ENCODE measurements around the gene PPP2R2C. TPM values are rescaled to one million over a fixed set of nuclear protein-coding genes. Genes with fewer than 3 reads are reported as not detected.
A peak's percentile ranks its signal among the peaks of the same experiment; 100 is the strongest.

The PPP2R2C gene
- total and polyA plus RNA-seq, 2 experiments from 2014 or later = 1.3 to 9.2 TPM

DNA sequence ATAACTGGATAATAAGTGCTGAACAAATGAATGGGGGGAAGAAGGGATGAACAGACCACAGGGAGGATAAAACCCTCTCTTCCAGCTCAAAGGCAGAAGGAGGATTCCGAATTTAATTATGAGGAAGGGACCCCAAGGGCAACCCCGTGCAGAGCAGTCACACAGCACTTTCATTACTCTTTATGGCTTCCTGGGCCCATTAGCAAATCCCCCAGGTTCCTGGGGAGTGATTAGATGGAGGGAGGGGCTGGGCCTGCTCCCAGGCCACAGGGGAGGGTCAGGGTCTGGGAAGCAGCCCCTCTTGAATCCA is 67.1 kb downstream of the PPP2R2C start:
- Mint-ChIP-seq H3K4me1 (peaks cover 30% of the 10 kb centered on the region), H3K4me3 (no peak overlapping the region), H3K27me3 (ENCODE audit: insufficient read depth, low read depth, poor library complexity) (peaks cover 27% of the 10 kb centered on the region), H3K27ac (no peak overlapping the region), H3K9me3 (no peaks in the 10 kb centered on the region), H3K36me3 (ENCODE audit: low read depth) (no peaks in the 10 kb centered on the region; the same call in 2 of the 3 replicates)
- Histone ChIP-seq H2AFZ (no peak overlapping the region), H3K27ac (ENCODE audit: low read depth) (no peak overlapping the region), H3F3A (replicated peaks; ENCODE audit: low read depth) (no peaks in the 10 kb centered on the region), H3K79me2 (replicated peaks; ENCODE audit: insufficient read depth) (no peaks in the 10 kb centered on the region), H4K20me1 (replicated peaks; ENCODE audit: insufficient read depth) (no peaks in the 10 kb centered on the region), H3K4me3 (no peak overlapping the region), H3K9me2 (ENCODE audit: insufficient read depth) (no peaks in the 10 kb centered on the region), H3K27me3 (ENCODE audit: insufficient read depth) (no peaks in the 10 kb centered on the region), H3K4me2 (0 out of 2 replicates have a peak overlapping the region, but pooled peaks have one; percentile 10), H3K36me3 (ENCODE audit: insufficient read depth) (no peaks in the 10 kb centered on the region), H3K4me1 (ENCODE audit: insufficient read depth) (peaks cover 9% of the 10 kb centered on the region)
- TF ChIP-seq JUNB (IDR thresholded peaks at IDR 0.05; ENCODE audit: unreplicated experiment) (no peak), POLR2AphosphoS5 (IDR thresholded peaks at IDR 0.05; ENCODE audit: low read depth) (no peak)
- no peak for DNase-seq (ENCODE audit: low spot score)
- peak; percentile 9; the same call in 2 of the 3 replicates for ATAC-seq

GRCh38 chr4:6404611-6405396 is 67.6 kb downstream of the PPP2R2C start:
- 0 out of 2 replicates have a peak overlapping the region, but pooled peaks have one; percentile 10 for H3K4me2 ChIP-seq
- no peaks in the 10 kb centered on the region for H3F3A ChIP-seq (replicated peaks; ENCODE audit: low read depth)
- no peaks in the 10 kb centered on the region for H3K36me3 ChIP-seq (ENCODE audit: insufficient read depth)
- H2AFZ ChIP-seq = no peak overlapping the region
- DNase-seq (ENCODE audit: low spot score) (peak; percentile 32), ATAC-seq (peak; percentile 49)
- Mint-ChIP-seq H3K9me3 (no peaks in the 10 kb centered on the region), H3K27ac (no peak overlapping the region), H3K27me3 (ENCODE audit: insufficient read depth, low read depth, poor library complexity) (peaks cover 27% of the 10 kb centered on the region), H3K36me3 (ENCODE audit: low read depth) (no peaks in the 10 kb centered on the region; the same call in 2 of the 3 replicates), H3K4me1 (peaks cover 33% of the 10 kb centered on the region), H3K4me3 (no peak overlapping the region; the same call in 2 of the 3 replicates)
- peaks cover 9% of the 10 kb centered on the region for H3K4me1 ChIP-seq (ENCODE audit: insufficient read depth)
- no peaks in the 10 kb centered on the region for H4K20me1 ChIP-seq (replicated peaks; ENCODE audit: insufficient read depth)
- no peak overlapping the region for H3K4me3 ChIP-seq
- no peaks in the 10 kb centered on the region for H3K9me2 ChIP-seq (ENCODE audit: insufficient read depth)
- no peak overlapping the region for H3K27ac ChIP-seq (ENCODE audit: low read depth)
- no peaks in the 10 kb centered on the region for H3K27me3 ChIP-seq (ENCODE audit: insufficient read depth)
- no peaks in the 10 kb centered on the region for H3K79me2 ChIP-seq (replicated peaks; ENCODE audit: insufficient read depth)
- TF ChIP-seq REST (IDR thresholded peaks at IDR 0.05; ENCODE audit: unreplicated experiment) = no peak
- no peak for TF ChIP-seq STAT1 (IDR thresholded peaks at IDR 0.05; ENCODE audit: unreplicated experiment)
- TF ChIP-seq NANOG (IDR thresholded peaks at IDR 0.05; ENCODE audit: borderline replicate concordance) = no peak
- no peak for TF ChIP-seq POLR2AphosphoS5 (IDR thresholded peaks at IDR 0.05; ENCODE audit: low read depth)
- TF ChIP-seq CREB1 (CRISPR knock-in tag; IDR thresholded peaks at IDR 0.05; ENCODE audit: low read depth) = no peak
- TF ChIP-seq ETS1 (IDR thresholded peaks at IDR 0.05) = no peak
- no peak for TF ChIP-seq JUNB (IDR thresholded peaks at IDR 0.05; ENCODE audit: unreplicated experiment)
- no peak for TF ChIP-seq ZNF114 (CRISPR knock-in tag; IDR thresholded peaks at IDR 0.05)
- no peak for TF ChIP-seq EZH2phosphoT487 (IDR thresholded peaks at IDR 0.05; ENCODE audit: unreplicated experiment)
- no peak for TF ChIP-seq EZH2 (IDR thresholded peaks at IDR 0.05; ENCODE audit: low read depth, unreplicated experiment)
- no peak for TF ChIP-seq CTCF (conservative IDR thresholded peaks at IDR 0.05; ENCODE audit: low read depth in 2 of 2)
- TF ChIP-seq ZNF331 (CRISPR knock-in tag; IDR thresholded peaks at IDR 0.05; ENCODE audit: low read depth) = no peak

Data from GM23338 (cell line).